HepG2 (cell line): Measurements from ENCODE around the gene PCDHB7. TPM values are rescaled to one million over a fixed set of nuclear protein-coding genes. Genes with fewer than 3 reads are reported as not detected.

Source experiments
- ARNT ChIP-seq: fragments of 450-650 bp; IDR thresholded peaks from 2 replicates; pipeline ENCODE4 v1.6.1; 2017
- ATAD3A ChIP-seq: sonication (generic); formaldehyde crosslinking; IDR thresholded peaks from 2 replicates; pipeline ENCODE4 v1.4.0; 2020; ENCODE audit warnings: missing genetic modification reagents
- CCDC6 ChIP-seq: sonication (generic); formaldehyde crosslinking; IDR thresholded peaks from 2 replicates; pipeline ENCODE4 v1.8.1; 2022; ENCODE audit warnings: mild to moderate bottlenecking, missing genetic modification reagents, moderate library complexity
- DNMT1 ChIP-seq: sonication (generic); formaldehyde crosslinking; IDR thresholded peaks from 2 replicates; pipeline ENCODE4 v1.5.1; 2020; ENCODE audit warnings: mild to moderate bottlenecking, missing genetic modification reagents
- FOXA3 ChIP-seq: IDR thresholded peaks from 2 replicates; pipeline ENCODE4 v1.6.1; 2016; ENCODE audit warnings: missing genetic modification reagents, missing compliant biosample characterization
- HNF4A ChIP-seq: sonication (generic); formaldehyde crosslinking; IDR thresholded peaks from 2 replicates; pipeline ENCODE4 v1.4.0; 2020; ENCODE audit warnings: missing genetic modification reagents
- MZF1 ChIP-seq: sonication (generic); formaldehyde crosslinking; IDR thresholded peaks from 2 replicates; pipeline ENCODE4 v1.8.1; 2023; ENCODE audit warnings: mild to moderate bottlenecking, missing genetic modification reagents, borderline replicate concordance
- NFE2 ChIP-seq: sonication (generic); formaldehyde crosslinking; IDR thresholded peaks from 2 replicates; pipeline ENCODE4 v1.4.0; 2020; ENCODE audit warnings: missing genetic modification reagents
- NR2F6 ChIP-seq, 2 experiments: IDR thresholded peaks; 2 replicates each; pipeline ENCODE4 v1.6.1; 2016; ENCODE audit warnings: antibody characterized with exemption in 1 of 2, mild to moderate bottlenecking in 1 of 2
- RFX5 ChIP-seq: IDR thresholded peaks from 2 replicates; pipeline ENCODE4 v1.6.1; 2011; ENCODE audit warnings: low read depth, low read length, improper control_type of control experiment
- ZFP62 ChIP-seq: sonication (generic); formaldehyde crosslinking; IDR thresholded peaks from 2 replicates; pipeline ENCODE4 v1.4.0; 2020; ENCODE audit warnings: missing genetic modification reagents
- ZFP90 ChIP-seq: sonication (generic); formaldehyde crosslinking; IDR thresholded peaks from 2 replicates; pipeline ENCODE4 v1.8.0; 2022; ENCODE audit warnings: missing genetic modification reagents, mild to moderate bottlenecking, inconsistent platforms, borderline replicate concordance
- ZNF143 ChIP-seq: sonication (generic); formaldehyde crosslinking; IDR thresholded peaks from 2 replicates; pipeline ENCODE4 v1.4.0; 2020; ENCODE audit warnings: missing genetic modification reagents
- ZNF160 ChIP-seq: sonication (generic); formaldehyde crosslinking; IDR thresholded peaks from 2 replicates; pipeline ENCODE4 v1.8.0; 2022; ENCODE audit warnings: mild to moderate bottlenecking, inconsistent platforms, missing genetic modification reagents
- ZNF256 ChIP-seq: sonication (generic); formaldehyde crosslinking; conservative IDR thresholded peaks from 2 replicates; pipeline ENCODE4 v1.4.0; 2020; ENCODE audit warnings: missing genetic modification reagents
- ZNF30 ChIP-seq: sonication (generic); formaldehyde crosslinking; IDR thresholded peaks from 2 replicates; pipeline ENCODE4 v1.5.0; 2020; ENCODE audit warnings: mild to moderate bottlenecking, missing genetic modification reagents
- ZNF350 ChIP-seq: sonication (generic); formaldehyde crosslinking; IDR thresholded peaks from 2 replicates; pipeline ENCODE4 v1.4.0; 2020; ENCODE audit warnings: mild to moderate bottlenecking, low read depth, missing genetic modification reagents, borderline replicate concordance
- ZNF501 ChIP-seq: sonication (generic); formaldehyde crosslinking; IDR thresholded peaks from 2 replicates; pipeline ENCODE4 v1.5.1; 2020; ENCODE audit warnings: mild to moderate bottlenecking, moderate library complexity, missing genetic modification reagents
- ZNF747 ChIP-seq: sonication (generic); formaldehyde crosslinking; IDR thresholded peaks from 2 replicates; pipeline ENCODE4 v1.8.1; 2023; ENCODE audit warnings: missing genetic modification reagents, mild to moderate bottlenecking, borderline replicate concordance
- ZNF761 ChIP-seq: sonication (generic); formaldehyde crosslinking; conservative IDR thresholded peaks from 2 replicates; pipeline ENCODE4 v1.4.0; 2020; ENCODE audit warnings: mild to moderate bottlenecking, missing genetic modification reagents
- ZNF776 ChIP-seq: sonication (generic); formaldehyde crosslinking; IDR thresholded peaks from 2 replicates; pipeline ENCODE4 v1.4.0; 2020; ENCODE audit warnings: mild to moderate bottlenecking, missing genetic modification reagents
- polyA plus RNA-seq, 8 experiments: library from polyadenylated mRNA; depleted of rRNA in 3 of 8; stranded (reverse) in 7 of 8; unstranded in 1 of 8; fragments of >200 nt; fragmentation: Illumina TruSeq in 4 of 8; extraction: Trizol in 4 of 8; gene quantifications; 2 replicates each; pipeline versions ENCODE4 v1.2.1 to v1.2.3, GENCODE V29; 2011 to 2016; ENCODE audit warnings: low read depth in 4 of 8, missing spikeins in 1 of 8, mixed read lengths in 1 of 8; ENCODE audit not compliant: insufficient read depth in 1 of 8
- total RNA-seq, 5 experiments: library from RNA; depleted of rRNA; stranded (reverse); fragments of >200 nt; fragmentation: Illumina TruSeq; extraction: Trizol; gene quantifications; 2 replicates each; pipeline ENCODE4 v1.2.3, GENCODE V29; 2016; ENCODE audit warnings: low read depth in 1 of 5
- TF ChIP-seq, protein P1 (sequence below): IDR thresholded peaks from 2 replicates; pipeline ENCODE4 v1.6.1; 2018; ENCODE audit warnings: missing genetic modification reagents
- TF ChIP-seq, protein P2 (sequence below): sonication (generic); formaldehyde crosslinking; IDR thresholded peaks from 2 replicates; pipeline ENCODE4 v1.4.0; 2020; ENCODE audit warnings: missing genetic modification reagents
- TF ChIP-seq, protein P3 (sequence below): sonication (generic); formaldehyde crosslinking; IDR thresholded peaks from 2 replicates; pipeline ENCODE4 v1.9.0; 2021; ENCODE audit warnings: missing genetic modification reagents, borderline replicate concordance

Gene PCDHB7
- total and polyA plus RNA-seq, 2 of the 13 experiments (the other 11 are each of a cell fraction or from before 2014, with no cell fraction given), result 0.02 to 0.03 TPM

DNA sequence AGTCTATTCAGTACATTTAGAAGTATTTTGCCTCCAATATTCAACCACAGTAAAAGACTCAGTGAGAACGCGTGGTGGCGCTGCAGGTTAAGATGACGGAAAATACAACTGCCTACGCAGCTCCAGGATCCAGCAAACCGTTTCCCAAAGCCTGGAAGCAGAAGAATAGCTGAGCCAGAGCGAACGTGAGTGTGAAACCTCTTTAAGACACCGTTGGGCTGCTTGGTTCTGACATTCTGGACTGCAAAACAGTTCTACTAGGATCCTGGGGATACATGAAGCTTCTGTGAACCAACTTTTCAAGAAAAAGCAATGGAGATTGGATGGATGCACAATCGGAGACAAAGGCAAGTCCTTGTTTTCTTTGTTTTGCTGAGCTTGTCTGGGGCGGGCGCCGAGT lies 9.8 kb downstream of the PCDHB7 start, which contains the start of gene PCDHB16 (continued):
- TF ChIP-seq ATAD3A (CRISPR knock-in tag), result no peak
- TF ChIP-seq NR2F6 (IDR thresholded peaks at IDR 0.05), result no peak
- no peak for TF ChIP-seq NR2F6 (CRISPR knock-in tag; IDR thresholded peaks at IDR 0.05)
- peak; percentile 67 for TF ChIP-seq ZNF501 (CRISPR knock-in tag)
- no peak for TF ChIP-seq ZNF776 (CRISPR knock-in tag)
- TF ChIP-seq, protein P1, sequence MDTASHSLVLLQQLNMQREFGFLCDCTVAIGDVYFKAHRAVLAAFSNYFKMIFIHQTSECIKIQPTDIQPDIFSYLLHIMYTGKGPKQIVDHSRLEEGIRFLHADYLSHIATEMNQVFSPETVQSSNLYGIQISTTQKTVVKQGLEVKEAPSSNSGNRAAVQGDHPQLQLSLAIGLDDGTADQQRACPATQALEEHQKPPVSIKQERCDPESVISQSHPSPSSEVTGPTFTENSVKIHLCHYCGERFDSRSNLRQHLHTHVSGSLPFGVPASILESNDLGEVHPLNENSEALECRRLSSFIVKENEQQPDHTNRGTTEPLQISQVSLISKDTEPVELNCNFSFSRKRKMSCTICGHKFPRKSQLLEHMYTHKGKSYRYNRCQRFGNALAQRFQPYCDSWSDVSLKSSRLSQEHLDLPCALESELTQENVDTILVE, result no peak
- no peak for TF ChIP-seq ZNF747 (CRISPR knock-in tag)
- TF ChIP-seq ZNF350 (CRISPR knock-in tag), result no peak
- no peak for TF ChIP-seq ZFP90 (CRISPR knock-in tag)
- TF ChIP-seq ZNF30 (CRISPR knock-in tag), result no peak
- no peak for TF ChIP-seq ZNF160
- TF ChIP-seq ZNF256 (CRISPR knock-in tag), result no peak
- no peak for TF ChIP-seq ZFP62 (CRISPR knock-in tag)
- TF ChIP-seq, protein P2, sequence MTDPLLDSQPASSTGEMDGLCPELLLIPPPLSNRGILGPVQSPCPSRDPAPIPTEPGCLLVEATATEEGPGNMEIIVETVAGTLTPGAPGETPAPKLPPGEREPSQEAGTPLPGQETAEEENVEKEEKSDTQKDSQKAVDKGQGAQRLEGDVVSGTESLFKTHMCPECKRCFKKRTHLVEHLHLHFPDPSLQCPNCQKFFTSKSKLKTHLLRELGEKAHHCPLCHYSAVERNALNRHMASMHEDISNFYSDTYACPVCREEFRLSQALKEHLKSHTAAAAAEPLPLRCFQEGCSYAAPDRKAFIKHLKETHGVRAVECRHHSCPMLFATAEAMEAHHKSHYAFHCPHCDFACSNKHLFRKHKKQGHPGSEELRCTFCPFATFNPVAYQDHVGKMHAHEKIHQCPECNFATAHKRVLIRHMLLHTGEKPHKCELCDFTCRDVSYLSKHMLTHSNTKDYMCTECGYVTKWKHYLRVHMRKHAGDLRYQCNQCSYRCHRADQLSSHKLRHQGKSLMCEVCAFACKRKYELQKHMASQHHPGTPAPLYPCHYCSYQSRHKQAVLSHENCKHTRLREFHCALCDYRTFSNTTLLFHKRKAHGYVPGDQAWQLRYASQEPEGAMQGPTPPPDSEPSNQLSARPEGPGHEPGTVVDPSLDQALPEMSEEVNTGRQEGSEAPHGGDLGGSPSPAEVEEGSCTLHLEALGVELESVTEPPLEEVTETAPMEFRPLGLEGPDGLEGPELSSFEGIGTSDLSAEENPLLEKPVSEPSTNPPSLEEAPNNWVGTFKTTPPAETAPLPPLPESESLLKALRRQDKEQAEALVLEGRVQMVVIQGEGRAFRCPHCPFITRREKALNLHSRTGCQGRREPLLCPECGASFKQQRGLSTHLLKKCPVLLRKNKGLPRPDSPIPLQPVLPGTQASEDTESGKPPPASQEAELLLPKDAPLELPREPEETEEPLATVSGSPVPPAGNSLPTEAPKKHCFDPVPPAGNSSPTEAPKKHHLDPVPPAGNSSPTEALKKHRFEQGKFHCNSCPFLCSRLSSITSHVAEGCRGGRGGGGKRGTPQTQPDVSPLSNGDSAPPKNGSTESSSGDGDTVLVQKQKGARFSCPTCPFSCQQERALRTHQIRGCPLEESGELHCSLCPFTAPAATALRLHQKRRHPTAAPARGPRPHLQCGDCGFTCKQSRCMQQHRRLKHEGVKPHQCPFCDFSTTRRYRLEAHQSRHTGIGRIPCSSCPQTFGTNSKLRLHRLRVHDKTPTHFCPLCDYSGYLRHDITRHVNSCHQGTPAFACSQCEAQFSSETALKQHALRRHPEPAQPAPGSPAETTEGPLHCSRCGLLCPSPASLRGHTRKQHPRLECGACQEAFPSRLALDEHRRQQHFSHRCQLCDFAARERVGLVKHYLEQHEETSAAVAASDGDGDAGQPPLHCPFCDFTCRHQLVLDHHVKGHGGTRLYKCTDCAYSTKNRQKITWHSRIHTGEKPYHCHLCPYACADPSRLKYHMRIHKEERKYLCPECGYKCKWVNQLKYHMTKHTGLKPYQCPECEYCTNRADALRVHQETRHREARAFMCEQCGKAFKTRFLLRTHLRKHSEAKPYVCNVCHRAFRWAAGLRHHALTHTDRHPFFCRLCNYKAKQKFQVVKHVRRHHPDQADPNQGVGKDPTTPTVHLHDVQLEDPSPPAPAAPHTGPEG (CRISPR knock-in tag), result 0 out of 2 replicates have a peak, but pooled peaks have one; percentile 33
- no peak for TF ChIP-seq CCDC6
- no peak for TF ChIP-seq RFX5
- no peak for TF ChIP-seq MZF1
- TF ChIP-seq HNF4A (CRISPR knock-in tag), result no peak
- TF ChIP-seq ARNT, result no peak
- no peak for TF ChIP-seq ZNF761
- TF ChIP-seq FOXA3 (CRISPR knock-in tag), result no peak
- TF ChIP-seq NFE2 (CRISPR knock-in tag), result no peak
- no peak for TF ChIP-seq DNMT1 (CRISPR knock-in tag)
- no peak for TF ChIP-seq ZNF143 (CRISPR knock-in tag)
- TF ChIP-seq, protein P3, sequence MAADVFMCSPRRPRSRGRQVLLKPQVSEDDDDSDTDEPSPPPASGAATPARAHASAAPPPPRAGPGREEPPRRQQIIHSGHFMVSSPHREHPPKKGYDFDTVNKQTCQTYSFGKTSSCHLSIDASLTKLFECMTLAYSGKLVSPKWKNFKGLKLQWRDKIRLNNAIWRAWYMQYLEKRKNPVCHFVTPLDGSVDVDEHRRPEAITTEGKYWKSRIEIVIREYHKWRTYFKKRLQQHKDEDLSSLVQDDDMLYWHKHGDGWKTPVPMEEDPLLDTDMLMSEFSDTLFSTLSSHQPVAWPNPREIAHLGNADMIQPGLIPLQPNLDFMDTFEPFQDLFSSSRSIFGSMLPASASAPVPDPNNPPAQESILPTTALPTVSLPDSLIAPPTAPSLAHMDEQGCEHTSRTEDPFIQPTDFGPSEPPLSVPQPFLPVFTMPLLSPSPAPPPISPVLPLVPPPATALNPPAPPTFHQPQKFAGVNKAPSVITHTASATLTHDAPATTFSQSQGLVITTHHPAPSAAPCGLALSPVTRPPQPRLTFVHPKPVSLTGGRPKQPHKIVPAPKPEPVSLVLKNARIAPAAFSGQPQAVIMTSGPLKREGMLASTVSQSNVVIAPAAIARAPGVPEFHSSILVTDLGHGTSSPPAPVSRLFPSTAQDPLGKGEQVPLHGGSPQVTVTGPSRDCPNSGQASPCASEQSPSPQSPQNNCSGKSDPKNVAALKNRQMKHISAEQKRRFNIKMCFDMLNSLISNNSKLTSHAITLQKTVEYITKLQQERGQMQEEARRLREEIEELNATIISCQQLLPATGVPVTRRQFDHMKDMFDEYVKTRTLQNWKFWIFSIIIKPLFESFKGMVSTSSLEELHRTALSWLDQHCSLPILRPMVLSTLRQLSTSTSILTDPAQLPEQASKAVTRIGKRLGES (CRISPR knock-in tag), result no peak
